Stomach (tissue), 4 donors: ENCODE measurements around the gene IL17RE.

Experiments
- POLR2A ChIP-seq, 4 donors: fragments of 450-650 bp; IDR thresholded peaks; one replicate each; pipeline ENCODE4 v1.6.1; 2016; ENCODE audit warnings: antibody characterized with exemption in 4 of 4, control low read depth in 2 of 4, mild to moderate bottlenecking in 1 of 4, moderate library complexity in 1 of 4
- TF ChIP-seq, protein P1 (sequence below), 7 experiments: fragments of 450-650 bp in 4 of 7; fragments of 200-600 bp in 3 of 7; sonication (generic) in 3 of 7; IDR thresholded peaks; one replicate each; pipeline ENCODE4 v1.5.1; 2016 to 2019; ENCODE audit warnings: antibody characterized with exemption in 7 of 7, control low read depth in 2 of 7, mild to moderate bottlenecking in 1 of 7

DNA sequence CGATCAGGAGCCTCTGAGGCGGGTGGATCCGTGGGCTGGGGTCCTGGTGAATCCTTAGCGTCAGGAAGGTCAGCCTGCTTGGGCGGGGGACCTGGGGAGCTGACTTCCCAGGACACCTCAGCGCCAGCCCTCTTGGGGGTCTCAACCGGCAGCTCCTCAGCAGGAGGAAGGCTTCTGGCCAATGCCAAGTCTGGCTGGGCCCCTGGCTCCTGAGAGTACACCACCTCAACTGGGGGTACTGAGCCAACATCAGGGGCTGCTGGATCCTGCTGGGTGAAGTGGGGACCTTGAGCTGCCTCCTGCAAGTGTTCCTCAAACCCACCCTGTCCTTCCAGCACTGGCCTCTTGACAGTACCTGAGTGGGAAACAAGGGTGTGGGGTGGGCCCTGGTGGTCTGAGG lies 46.5 kb downstream of the IL17RE start:
- TF ChIP-seq, protein P1, sequence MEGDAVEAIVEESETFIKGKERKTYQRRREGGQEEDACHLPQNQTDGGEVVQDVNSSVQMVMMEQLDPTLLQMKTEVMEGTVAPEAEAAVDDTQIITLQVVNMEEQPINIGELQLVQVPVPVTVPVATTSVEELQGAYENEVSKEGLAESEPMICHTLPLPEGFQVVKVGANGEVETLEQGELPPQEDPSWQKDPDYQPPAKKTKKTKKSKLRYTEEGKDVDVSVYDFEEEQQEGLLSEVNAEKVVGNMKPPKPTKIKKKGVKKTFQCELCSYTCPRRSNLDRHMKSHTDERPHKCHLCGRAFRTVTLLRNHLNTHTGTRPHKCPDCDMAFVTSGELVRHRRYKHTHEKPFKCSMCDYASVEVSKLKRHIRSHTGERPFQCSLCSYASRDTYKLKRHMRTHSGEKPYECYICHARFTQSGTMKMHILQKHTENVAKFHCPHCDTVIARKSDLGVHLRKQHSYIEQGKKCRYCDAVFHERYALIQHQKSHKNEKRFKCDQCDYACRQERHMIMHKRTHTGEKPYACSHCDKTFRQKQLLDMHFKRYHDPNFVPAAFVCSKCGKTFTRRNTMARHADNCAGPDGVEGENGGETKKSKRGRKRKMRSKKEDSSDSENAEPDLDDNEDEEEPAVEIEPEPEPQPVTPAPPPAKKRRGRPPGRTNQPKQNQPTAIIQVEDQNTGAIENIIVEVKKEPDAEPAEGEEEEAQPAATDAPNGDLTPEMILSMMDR (IDR thresholded peaks at IDR 0.05) = no peak
- TF ChIP-seq POLR2A (IDR thresholded peaks at IDR 0.05) = no peak
